Tibial artery (tissue), 4 donors: ENCODE data around the gene CDH4.

Source experiments
- DNase-seq, 2 donors: peaks; one replicate each; pipeline ENCODE4 v3.0.0-alpha.2; 2019
- H3K27ac ChIP-seq, 2 donors: fragments of 200-600 bp; sonication (generic) in 1 of 2; 1 replicate in 1 of 2; 2 replicates in 1 of 2; pipeline ENCODE4 v1.5.1; 2018 to 2019; ENCODE audit warnings: mild to moderate bottlenecking in 1 of 2
- H3K27me3 ChIP-seq, 2 donors: fragments of 200-600 bp; sonication (generic) in 1 of 2; one replicate each; pipeline versions ENCODE4 v1.5.1 to v1.6.0; 2016 to 2019
- H3K36me3 ChIP-seq, 3 donors: fragments of 200-600 bp; sonication (generic) in 2 of 3; one replicate each; pipeline ENCODE4 v1.5.1; 2016 to 2019; ENCODE audit warnings: mild to moderate bottlenecking in 2 of 3
- H3K4me1 ChIP-seq, 4 donors: fragments of 200-600 bp; sonication (generic) in 2 of 4; 1 replicate in 3 of 4; 2 replicates in 1 of 4; pipeline ENCODE4 v1.5.1; 2016 to 2019
- H3K4me3 ChIP-seq, 2 donors: fragments of 200-600 bp; sonication (generic) in 1 of 2; 1 replicate in 1 of 2; 2 replicates in 1 of 2; pipeline ENCODE4 v1.5.1; 2018 to 2019; ENCODE audit warnings: mild to moderate bottlenecking in 2 of 2
- H3K9me3 ChIP-seq, 3 donors: fragments of 200-600 bp; sonication (generic) in 1 of 3; one replicate each; pipeline ENCODE4 v1.5.1; 2016 to 2019
- intact Hi-C: fragments of 100-400 bp; cut with DNase I; formaldehyde crosslinking; loops from one replicate; pipeline ENCODE4 v1.15.0; 2023; ENCODE audit warnings: low total_unique reads
- TF ChIP-seq, protein P1 (sequence below), 2 experiments: fragments of 200-600 bp in 1 of 2; fragments of 450-650 bp in 1 of 2; IDR thresholded peaks; one replicate each; pipeline ENCODE4 v1.5.1; 2017 to 2019; ENCODE audit warnings: antibody characterized with exemption in 2 of 2, mild to moderate bottlenecking in 1 of 2, moderate library complexity in 1 of 2

The CDH4 gene

DNA sequence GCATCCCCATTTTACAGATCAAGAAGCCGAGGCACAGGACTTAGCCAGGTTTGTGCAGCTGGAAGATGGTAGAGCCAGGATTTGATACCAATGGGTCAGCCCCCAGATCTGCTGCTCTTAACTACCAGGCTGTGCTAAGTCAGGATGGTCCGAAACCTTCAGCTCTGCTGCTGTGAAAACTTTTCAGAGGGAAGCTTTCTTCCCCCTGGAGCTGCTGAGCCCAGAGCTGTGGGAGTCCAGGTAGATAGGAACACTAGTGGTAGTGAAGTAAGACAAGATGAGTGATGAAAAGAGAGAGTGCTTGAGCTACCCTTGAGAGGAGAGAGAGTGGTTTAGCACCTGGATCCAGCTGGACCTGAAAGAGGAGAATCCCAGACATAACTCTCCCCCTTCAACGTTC lies 230.8 kb downstream of the CDH4 start:
- H3K4me1 ChIP-seq: no peaks in the 10 kb centered on the region
- H3K9me3 ChIP-seq: peaks cover 0 to 4% (median 0%) of the 10 kb centered on the region in 3 donors
- intact Hi-C loops: no loop called here
- no peaks in the 10 kb centered on the region for H3K36me3 ChIP-seq
- DNase-seq: no peak
- no peak overlapping the region for H3K4me3 ChIP-seq
- peaks cover 0 to 10% of the 10 kb centered on the region in 2 donors for H3K27me3 ChIP-seq
- TF ChIP-seq, protein P1, sequence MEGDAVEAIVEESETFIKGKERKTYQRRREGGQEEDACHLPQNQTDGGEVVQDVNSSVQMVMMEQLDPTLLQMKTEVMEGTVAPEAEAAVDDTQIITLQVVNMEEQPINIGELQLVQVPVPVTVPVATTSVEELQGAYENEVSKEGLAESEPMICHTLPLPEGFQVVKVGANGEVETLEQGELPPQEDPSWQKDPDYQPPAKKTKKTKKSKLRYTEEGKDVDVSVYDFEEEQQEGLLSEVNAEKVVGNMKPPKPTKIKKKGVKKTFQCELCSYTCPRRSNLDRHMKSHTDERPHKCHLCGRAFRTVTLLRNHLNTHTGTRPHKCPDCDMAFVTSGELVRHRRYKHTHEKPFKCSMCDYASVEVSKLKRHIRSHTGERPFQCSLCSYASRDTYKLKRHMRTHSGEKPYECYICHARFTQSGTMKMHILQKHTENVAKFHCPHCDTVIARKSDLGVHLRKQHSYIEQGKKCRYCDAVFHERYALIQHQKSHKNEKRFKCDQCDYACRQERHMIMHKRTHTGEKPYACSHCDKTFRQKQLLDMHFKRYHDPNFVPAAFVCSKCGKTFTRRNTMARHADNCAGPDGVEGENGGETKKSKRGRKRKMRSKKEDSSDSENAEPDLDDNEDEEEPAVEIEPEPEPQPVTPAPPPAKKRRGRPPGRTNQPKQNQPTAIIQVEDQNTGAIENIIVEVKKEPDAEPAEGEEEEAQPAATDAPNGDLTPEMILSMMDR (IDR thresholded peaks at IDR 0.05): no peak
- H3K27ac ChIP-seq: no peak overlapping the region

DNA sequence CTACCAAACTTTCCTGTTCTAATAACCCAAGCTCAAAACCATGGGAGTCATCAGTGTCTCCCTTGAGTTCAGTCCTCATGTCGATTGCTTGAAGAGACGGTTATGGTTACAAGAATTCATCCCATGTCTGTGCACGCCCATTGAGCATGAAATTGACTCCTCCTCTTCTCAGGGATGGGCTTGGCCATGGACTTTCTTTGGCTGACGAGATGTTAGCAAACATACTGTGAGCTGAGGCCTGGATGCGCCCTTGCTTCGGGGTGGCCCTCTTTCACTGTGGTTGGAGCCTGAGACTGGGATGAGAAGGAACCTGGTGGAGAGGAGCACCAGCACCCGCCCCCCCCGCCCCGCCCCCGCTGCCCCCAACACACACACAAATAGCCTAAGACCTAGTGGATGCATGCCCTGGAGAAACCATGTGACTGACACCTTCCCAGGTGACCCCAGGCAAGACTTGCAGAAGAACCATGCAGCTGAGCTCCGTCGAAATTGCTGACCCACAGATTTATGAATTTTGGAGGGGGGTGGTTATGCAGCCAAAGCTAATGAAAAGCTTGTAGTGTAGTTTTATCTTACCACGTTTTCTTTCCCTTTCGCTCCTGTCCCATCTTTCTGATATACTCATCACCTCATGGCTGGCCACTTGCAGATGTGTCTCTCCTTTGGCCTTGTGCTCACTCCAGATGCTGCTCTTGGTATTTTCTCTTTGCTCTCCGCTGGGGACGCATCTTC lies 231.4 kb downstream of the CDH4 start:
- intact Hi-C loops: no loop called here
- peaks cover 0 to 4% (median 0%) of the 10 kb centered on the region in 3 donors for H3K9me3 ChIP-seq
- TF ChIP-seq, protein P1 (IDR thresholded peaks at IDR 0.05): no peak
- DNase-seq: no peak
- H3K27me3 ChIP-seq: peaks cover 0 to 10% of the 10 kb centered on the region in 2 donors
- no peaks in the 10 kb centered on the region for H3K36me3 ChIP-seq
- no peak overlapping the region for H3K27ac ChIP-seq
- H3K4me1 ChIP-seq: no peaks in the 10 kb centered on the region
- H3K4me3 ChIP-seq: no peak overlapping the region

DNA sequence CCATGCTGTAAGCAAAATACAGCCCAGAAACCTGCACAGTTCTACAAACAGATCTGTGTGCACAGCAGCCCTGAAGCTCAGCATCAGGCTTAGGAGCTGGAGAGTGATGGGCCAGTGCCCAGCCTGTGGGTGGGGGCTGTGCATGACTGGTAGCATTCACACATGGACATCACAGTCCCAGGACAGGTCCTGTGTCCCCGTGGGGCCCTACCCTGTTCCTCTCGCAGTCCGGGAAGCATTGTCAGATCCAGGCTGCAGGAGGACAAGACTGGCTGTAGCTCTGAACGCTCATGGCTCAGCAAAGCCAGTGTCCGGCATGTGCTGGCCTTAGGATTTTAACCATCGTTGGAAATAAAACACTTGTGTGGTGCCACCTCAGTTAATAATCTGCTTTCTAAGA lies 234.1 kb downstream of the CDH4 start:
- H3K4me1 ChIP-seq: no peaks in the 10 kb centered on the region
- H3K4me3 ChIP-seq: no peak overlapping the region
- no peak overlapping the region for H3K27ac ChIP-seq
- intact Hi-C loops: no loop called here
- H3K9me3 ChIP-seq: peaks cover 0 to 4% (median 0%) of the 10 kb centered on the region in 3 donors
- H3K27me3 ChIP-seq: peaks cover 0 to 7% of the 10 kb centered on the region in 2 donors
- no peak for DNase-seq
- TF ChIP-seq, protein P1 (IDR thresholded peaks at IDR 0.05): no peak
- H3K36me3 ChIP-seq: no peaks in the 10 kb centered on the region

- TF ChIP-seq, protein P1 (IDR thresholded peaks at IDR 0.05): no peak
- Histone ChIP-seq H3K4me1 (no peaks in the 10 kb centered on the region), H3K27me3 (peaks cover 0 to 7% of the 10 kb centered on the region in 2 donors), H3K4me3 (no peak overlapping the region), H3K27ac (no peak overlapping the region), H3K9me3 (no peaks in the 10 kb centered on the region), H3K36me3 (no peaks in the 10 kb centered on the region)
- intact Hi-C loops: no loop called here
- no peak for DNase-seq
Measured at GRCh38 chr20:61487346-61487996, 235.4 kb downstream of the CDH4 start.

- TF ChIP-seq, protein P1 (IDR thresholded peaks at IDR 0.05): no peak
- Histone ChIP-seq H3K4me1 (no peaks in the 10 kb centered on the region), H3K27ac (no peak overlapping the region), H3K27me3 (peaks cover 0 to 7% of the 10 kb centered on the region in 2 donors), H3K9me3 (no peaks in the 10 kb centered on the region), H3K36me3 (no peaks in the 10 kb centered on the region), H3K4me3 (no peak overlapping the region)
- intact Hi-C loops: no loop called here
- no peak for DNase-seq
Measured at GRCh38 chr20:61487997-61488371, 235.9 kb downstream of the CDH4 start.
